EH (cell line): ENCODE results near the gene HOXA11.

ENCODE experiments used
- DNase-seq: peaks from one replicate; pipeline ENCODE4 v3.0.0-alpha.2; 2015; ENCODE audit warnings: low read depth

HOXA11 gene

GRCh38 chr7:27147199-27148030 is 37.6 kb downstream of the HOXA11 start, which contains the start of gene HOXA6:
HOXA6 (minus strand) TSS chr7:27147774; CDS start chr7:27147749, 25 bp downstream.
- DNase-seq = peak; percentile 22

- no peak for DNase-seq
Observed at GRCh38 chr7:27146491-27147198, 38.4 kb downstream of the HOXA11 start.

- DNase-seq = no peak
Observed at GRCh38 chr7:27145914-27146412, 39.1 kb downstream of the HOXA11 start.

- DNase-seq = no peak
Observed at GRCh38 chr7:27145165-27145913, 39.7 kb downstream of the HOXA11 start.

DNA sequence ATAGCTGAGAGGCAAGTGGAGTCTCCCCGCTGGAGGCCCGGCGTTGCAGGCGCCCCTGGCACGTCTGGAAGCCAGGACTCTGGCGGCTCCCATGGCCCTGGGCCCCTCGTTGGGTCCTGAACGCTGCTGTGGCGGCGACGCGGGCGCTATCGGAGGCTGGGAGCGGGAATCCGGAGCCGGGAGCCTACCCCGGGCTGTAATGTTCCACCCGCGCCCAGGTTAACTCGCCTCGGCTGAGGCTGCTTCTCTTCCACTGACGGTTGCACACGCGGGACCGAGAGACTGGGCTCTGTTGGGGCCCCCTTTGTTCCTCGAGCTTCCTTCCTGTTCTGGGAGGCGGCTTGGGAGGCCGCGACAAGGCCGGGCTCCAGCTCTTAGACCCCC is 40.3 kb downstream of the HOXA11 start:
- DNase-seq = no peak

GRCh38 chr7:27143950-27144780 is 40.9 kb downstream of the HOXA11 start:
- no peak for DNase-seq

- peak; percentile 91 for DNase-seq
Observed at GRCh38 chr7:27143023-27143949, 41.7 kb downstream of the HOXA11 start, which contains the start of gene HOXA5. HOXA5 (minus strand) TSS chr7:27143681; CDS start chr7:27143607, 74 bp downstream.

- DNase-seq = no peak
Observed at GRCh38 chr7:27142580-27143022, 42.4 kb downstream of the HOXA11 start.

GRCh38 chr7:27141923-27142579 is 43.0 kb downstream of the HOXA11 start:
- DNase-seq = no peak

DNA sequence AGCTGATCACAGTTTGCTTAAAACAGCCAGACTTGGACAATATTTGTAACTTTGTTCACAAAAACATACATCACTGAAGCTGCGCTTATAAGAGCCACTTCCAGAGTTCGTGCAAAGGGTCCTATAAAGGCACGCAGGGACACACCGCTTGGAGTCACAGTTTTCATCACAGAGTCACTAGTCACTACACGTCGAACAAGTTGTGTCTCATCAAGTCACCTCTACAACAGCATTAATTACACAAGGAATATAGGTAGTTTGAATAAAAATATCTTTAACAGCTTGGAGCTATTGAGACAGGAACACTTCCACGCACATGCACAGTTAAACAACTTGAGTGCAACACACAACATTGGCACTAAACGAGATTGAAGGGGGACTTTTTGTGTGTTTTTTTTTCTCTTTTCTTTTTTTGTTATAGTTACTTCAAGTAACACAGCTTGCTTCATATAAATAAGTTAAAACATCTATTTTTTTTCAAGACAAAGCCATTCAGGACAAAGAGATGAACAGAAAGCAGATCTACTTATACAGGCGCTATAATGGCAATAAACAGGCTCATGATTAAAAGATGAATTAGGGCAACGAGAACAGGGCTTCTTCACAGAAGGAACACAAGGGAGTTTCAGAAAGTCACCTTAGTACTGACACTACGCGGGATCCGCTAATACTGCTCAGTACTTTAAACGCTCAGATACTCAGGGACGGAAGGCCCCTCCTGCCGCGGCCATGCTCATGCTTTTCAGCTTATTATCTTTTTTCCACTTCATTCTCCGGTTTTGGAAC is 43.7 kb downstream of the HOXA11 start:
- no peak for DNase-seq

DNA sequence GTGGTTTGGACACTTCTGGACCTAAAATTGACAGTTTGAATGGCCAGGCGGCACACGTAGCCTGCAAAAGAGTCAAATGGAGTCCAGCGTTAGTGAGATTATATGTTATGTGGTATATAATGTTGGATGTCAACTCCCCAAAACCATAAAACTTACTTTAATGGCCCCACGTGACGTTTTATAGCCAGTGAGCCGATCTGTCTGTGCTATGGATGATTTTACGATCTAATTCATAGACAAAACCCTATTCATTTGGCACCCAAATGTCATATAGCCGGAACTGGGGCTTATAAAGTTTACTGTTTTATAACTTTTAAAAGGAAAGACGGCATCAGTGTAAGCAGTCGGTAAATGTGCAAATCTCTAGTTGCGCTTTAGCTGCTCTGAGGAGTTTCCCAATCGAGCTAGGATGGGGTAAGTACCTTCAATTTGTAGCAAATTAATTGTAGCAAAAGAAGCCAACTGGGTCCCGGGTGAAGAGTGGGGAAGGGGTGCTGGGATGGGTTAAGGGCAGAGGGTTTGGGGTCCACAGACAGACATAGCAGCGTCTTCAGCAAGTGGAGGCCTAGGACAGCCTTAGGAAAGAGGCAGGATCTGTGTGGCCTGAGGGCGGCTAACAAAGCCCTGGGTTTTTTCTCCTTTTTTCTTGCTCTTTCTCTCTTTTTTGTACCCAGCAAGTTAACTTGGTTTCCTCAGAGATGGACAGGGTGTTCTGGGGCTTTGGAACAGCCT is 44.7 kb downstream of the HOXA11 start:
- DNase-seq = no peak

DNA sequence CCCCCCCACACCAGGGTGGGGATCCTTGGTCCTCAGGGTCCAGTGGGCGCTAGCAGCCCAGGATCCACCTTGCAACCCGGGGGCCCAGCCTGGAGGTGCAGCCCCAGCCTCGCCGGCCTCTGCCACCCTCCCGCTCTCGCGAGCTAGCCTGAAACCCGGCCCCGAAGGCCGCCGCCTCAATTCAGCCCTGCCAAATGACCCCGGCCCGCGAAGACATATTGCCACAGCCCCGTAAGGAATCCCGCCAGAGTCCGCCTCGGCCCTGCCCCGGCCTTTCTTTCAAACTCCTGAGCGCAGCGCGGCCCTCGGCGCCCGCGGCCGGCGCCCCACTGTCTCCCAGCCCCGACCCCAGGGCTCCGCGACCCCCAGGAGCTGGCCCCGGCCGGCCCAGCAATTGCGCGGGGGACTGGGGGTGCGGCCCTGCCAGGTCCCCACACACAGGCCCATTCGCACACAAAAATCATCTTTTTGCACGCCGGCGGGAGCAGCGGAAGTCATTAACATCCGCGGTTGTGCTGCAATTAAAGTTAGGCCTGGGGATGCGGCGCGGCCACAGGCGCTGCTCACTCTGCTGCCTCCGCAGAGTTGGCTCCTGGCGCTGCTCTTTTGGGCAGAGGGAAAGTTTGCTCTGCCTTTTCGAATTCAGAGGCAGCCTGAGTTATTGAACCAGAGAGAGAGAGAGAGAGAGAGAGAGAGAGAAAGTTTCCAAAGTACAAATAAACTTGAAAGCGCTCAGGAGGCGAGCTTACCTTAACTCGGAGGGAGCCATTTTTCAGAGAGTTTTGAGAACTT is 45.5 kb downstream of the HOXA11 start:
- no peak for DNase-seq

DNA sequence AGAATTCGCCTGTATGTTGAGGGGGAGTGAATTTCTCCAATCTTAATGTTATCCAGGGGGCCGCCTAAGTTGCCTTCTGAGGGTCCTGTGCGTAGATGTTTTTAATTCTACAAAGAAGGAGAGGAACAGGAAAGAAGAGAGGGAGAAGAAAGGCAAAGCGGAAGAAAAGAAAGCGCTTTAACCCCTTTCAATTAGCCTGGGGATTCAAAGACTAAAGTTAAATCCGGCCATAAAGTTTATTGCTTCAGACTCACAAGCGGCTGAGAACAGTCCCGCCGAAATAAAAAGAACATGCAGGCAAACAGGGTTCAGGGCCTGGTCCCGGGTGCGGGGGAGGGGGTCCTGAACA is 46.1 kb downstream of the HOXA11 start:
- DNase-seq = no peak

DNA sequence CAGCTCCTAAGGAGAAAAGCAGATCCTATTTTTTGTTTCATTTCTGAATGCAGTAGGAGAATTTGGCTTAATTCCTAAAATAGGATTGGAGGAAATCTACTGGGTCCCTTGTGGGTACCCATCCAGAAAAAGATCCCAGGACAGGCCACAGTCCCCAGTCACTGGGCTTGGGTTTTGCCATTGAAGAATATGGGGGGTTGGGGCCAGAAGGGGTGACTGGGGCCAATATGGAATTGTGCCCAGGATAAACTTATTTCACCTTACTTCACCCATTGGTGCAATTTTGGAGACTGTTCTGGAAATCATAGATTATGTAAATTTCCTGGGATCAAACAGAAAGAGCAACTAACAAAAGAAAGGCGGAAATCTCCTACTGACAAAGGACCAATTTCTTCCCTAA is 46.6 kb downstream of the HOXA11 start:
- DNase-seq = no peak

DNA sequence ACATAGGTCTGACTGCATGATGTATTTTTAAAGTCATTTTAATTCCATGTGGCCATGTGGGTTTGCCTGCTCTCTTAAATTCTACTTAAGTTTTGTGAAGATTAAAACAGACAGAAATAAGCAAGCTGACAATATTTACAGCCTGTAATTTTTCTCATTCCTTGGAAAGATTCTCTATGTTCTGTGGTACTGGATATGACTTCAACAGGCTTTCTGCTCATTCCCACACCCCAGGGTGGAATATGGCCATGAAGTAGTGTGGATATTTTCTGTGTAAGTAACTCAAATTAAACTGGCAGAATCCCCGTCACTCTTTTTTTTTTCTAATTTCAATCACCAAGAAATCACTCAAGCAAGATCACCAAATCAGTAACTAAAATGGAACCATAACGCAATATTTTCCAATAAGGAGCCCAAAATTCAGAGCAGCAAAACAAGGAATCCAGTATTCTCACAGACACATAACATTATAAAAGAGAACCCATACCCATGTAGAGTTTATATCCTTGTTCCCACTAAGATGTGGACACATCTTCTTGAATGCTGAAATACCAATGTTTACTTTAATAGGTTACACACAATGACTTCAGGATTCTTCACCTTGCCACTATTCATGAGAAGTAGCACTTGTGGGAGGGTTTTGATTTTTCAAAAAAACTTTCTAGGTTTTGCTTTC is 47.3 kb downstream of the HOXA11 start:
- DNase-seq = no peak

DNA sequence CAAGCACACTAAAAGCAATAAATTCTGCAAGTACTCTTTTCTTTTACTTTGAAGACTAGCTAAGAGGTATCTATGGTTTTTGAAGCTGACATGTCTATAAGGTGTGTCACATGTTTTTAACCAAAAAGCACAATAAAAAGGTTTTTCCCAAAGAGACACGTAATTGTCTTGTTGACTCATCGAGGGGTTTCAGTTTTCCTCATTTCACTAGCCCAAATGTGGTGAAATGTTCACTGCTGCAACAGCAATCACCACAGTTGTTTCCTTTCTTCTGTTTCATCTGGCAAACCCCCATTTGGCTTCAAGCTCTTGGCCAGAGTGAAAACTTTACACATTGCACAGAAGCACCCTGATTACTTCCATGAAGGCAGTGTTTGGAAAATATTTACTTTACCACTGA is 50.6 kb downstream of the HOXA11 start:
- peak; percentile 84 for DNase-seq
